SKM-1 treated with dmso at 0.1 percent for 144 hours (cell line): Measurements from ENCODE around the gene SCGB2A2.

ENCODE experiments used
- DNase-seq: peaks from one replicate; lab custom pipeline; 2025; ENCODE audit not compliant: unreplicated experiment; lab: John Stamatoyannopoulos, UW

SCGB2A2 gene

DNA sequence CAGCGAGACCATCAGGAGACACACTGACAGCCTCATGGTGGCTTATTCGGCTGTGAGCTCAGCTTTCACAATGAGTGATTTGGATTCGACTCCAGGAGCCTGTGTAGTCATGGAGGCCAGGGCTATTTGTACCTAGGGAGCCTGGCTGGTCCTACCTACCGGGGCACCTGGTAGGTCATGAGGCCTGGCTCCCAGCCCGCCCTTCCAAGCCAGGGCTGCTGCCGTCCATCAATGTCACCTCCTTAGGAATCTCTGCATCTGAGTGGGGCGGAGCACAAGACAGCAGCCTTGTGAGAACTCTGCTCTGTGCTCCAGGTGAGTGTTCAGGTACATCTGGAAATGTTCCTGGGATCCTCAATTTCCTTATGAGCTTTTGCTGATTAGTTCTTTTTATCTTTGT is 29.0 kb downstream of the SCGB2A2 start, which contains the start of gene SCGB1D4:
SCGB1D4 (minus strand) TSS at position 101 of the 400 bp plus-strand sequence; CDS start at position 36, 65 bp downstream.
- no peak for DNase-seq

DNA sequence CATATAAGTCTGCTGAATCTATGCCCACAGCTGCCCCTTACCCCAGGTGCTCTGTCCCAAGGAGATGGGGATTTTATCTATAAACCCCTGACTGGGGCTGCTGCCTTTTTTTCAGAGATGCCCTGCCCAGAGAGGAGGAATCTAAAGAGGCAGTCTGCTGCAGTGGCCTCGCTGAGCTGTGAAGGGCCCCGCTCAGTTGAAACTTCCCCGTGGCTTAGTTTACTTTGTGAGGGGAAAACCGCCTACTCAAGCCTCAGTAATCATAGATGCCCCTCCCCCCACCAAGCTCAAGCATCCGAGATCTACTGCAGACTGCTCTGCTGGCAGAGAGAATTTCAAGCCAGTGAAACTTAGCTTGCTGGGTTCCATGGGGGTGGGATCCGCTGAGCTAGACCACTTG is 36.3 kb downstream of the SCGB2A2 start:
- DNase-seq: no peak

DNA sequence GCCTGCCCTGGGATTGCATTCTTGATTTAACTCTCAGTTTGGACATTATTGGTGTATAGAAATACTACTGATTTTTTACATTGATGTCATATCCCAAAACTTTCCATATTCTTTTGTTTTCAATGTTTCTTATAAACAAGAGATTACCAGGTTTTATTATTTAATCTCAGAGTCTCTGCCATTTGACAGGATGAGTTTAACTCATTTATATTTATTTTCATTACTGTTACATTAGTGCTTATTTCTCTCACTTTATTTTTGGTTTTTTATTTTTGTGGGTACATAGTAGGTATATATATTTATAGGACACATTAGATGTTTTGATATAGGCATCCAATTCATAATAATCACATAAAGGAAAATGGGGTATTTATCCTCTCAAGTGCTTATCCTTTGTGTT is 38.0 kb downstream of the SCGB2A2 start:
- DNase-seq: no peak

DNA sequence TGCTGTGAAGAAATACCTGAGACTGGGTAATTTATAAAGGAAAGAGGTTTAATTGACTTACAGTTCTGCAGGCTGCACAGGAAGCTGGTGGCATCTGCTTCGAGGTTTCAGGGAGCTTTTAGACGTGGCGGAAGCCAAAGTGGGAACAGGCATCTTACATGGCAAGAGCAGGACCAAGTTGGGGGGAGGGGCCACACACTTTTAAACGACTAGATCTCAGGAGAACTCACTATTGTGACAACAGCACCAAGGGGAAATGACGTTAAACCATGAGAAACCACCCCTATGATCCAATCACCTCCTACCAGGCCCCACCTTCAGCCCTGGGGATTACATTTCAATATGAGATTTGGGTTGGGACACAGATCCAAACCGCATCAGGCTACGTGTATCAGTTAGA is 40.0 kb downstream of the SCGB2A2 start:
- no peak for DNase-seq

DNA sequence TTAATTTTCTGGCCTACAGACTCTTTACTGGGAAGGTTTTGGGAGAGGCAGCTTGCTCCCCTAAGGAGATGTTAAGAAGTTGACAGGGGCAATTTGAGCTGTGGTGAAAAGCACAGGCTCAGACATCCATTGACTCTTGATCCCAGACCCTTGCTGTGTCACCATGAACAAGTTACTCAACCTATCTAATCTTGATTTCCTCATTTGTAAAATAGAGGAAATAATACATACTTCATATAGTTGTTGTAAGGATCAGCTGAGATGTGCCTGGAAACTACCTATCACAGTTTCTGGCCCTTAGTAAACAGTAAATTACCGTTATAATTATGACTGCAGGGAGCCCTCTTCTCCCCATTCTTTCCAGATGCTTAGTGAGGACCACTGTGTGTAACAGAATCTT is 45.5 kb downstream of the SCGB2A2 start:
- no peak for DNase-seq

DNA sequence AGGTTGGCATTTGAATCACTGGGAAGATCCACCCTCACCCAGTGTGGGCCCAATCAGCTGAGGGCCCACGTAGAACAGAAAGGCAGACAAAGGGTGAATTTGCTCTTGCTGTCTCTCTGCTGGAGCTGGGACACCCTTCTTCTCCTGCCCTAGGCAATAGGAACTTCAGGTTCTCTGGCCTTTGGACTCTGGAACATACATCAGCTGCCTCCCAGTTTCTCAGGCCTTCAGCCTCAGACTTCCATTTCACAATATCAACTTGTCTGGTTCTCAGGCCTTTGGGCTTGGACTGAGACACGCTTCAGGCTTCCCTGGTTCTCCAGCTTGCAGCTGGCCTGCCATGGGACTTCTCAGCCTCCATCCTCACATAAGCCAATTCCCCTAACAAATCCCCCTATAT is 52.6 kb downstream of the SCGB2A2 start:
- no peak for DNase-seq
